AG04450 (cell line): ENCODE results near the gene MADD. TPM values are rescaled to one million over a fixed set of nuclear protein-coding genes. Genes with fewer than 3 reads are reported as not detected.

ENCODE experiments used
- CTCF ChIA-PET: fragments of 300-600, 350-600 bp; formaldehyde crosslinking; extraction: SDS; loops from one replicate; lab custom pipeline; 2022; ENCODE audit warnings: antibody characterized with exemption, inconsistent platforms; lab: Charles Lee
- POLR2A ChIA-PET: fragments of 350-600 bp; formaldehyde crosslinking; extraction: SDS; loops from one replicate; lab custom pipeline; 2021; ENCODE audit warnings: antibody characterized with exemption, inconsistent platforms; lab: Yijun Ruan, JAX
- DNase-seq: peaks from one replicate; pipeline ENCODE4 v3.0.0-alpha.2; 2011; ENCODE audit warnings: low read depth, low spot score
- H3K27ac ChIP-seq: one replicate; pipeline ENCODE4 v1.5.1; 2012; ENCODE audit warnings: low read depth, low read length, control low read depth
- H3K27me3 ChIP-seq: one replicate; pipeline ENCODE4 v1.6.0; 2012; ENCODE audit warnings: low read length; ENCODE audit not compliant: control insufficient read depth, insufficient read depth
- H3K4me3 ChIP-seq: 2 replicates; pipeline ENCODE4 v1.5.1; 2011; ENCODE audit warnings: mild to moderate bottlenecking, low read depth, low read length, control low read depth
- H3K9me3 ChIP-seq: 2 replicates; pipeline ENCODE4 v1.5.1; 2012; ENCODE audit warnings: low read length; ENCODE audit not compliant: control insufficient read depth, insufficient read depth
- CTCF ChIP-seq: IDR thresholded peaks from 2 replicates; pipeline ENCODE4 v1.5.1; 2011; ENCODE audit warnings: low read depth, low read length, control low read depth, inconsistent platforms
- polyA plus RNA-seq: library from polyadenylated mRNA; depleted of rRNA; stranded (reverse); fragments of >200 nt; gene quantifications from 2 replicates; pipeline ENCODE4 v1.2.3, GENCODE V29; 2011

MADD gene
- polyA plus RNA-seq, 1 experiment, result 10.5 TPM

GRCh38 chr11:47335733-47336132 is 65.8 kb downstream of the MADD start:
- no peaks in the 10 kb centered on the region; the same call in 1 of the 2 replicates for H3K9me3 ChIP-seq
- no peak for DNase-seq
- no peak overlapping the region for H3K27ac ChIP-seq
- POLR2A ChIA-PET, result interaction anchor here (0.6 kb wide), 1 partner anchor 16 kb away, joined by 6 read pairs; no protein-coding TSS in a partner anchor
- H3K27me3 ChIP-seq, result no peaks in the 10 kb centered on the region
- CTCF ChIA-PET, result interaction anchor here (0.6 to 1.0 kb wide), 2 partner anchors 19 to 58 kb away, joined by 3 to 6 read pairs; no protein-coding TSS in a partner anchor
- H3K4me3 ChIP-seq, result no peak overlapping the region
- TF ChIP-seq CTCF, result no peak

- H3K9me3 ChIP-seq, result no peaks in the 10 kb centered on the region; the same call in 1 of the 2 replicates
- no peak for DNase-seq
- H3K27ac ChIP-seq, result no peak overlapping the region
- ChIA-PET CTCF (no interaction called here), POLR2A (interaction anchor here (0.7 kb wide), 1 partner anchor 57 kb away, joined by 9 read pairs; no protein-coding TSS in a partner anchor)
- no peak overlapping the region for H3K4me3 ChIP-seq
- no peak for TF ChIP-seq CTCF
- no peaks in the 10 kb centered on the region for H3K27me3 ChIP-seq
Measured at GRCh38 chr11:47336595-47336994, 66.7 kb downstream of the MADD start.

GRCh38 chr11:47337229-47337924 is 67.4 kb downstream of the MADD start:
- POLR2A ChIA-PET, result no interaction called here

DNA sequence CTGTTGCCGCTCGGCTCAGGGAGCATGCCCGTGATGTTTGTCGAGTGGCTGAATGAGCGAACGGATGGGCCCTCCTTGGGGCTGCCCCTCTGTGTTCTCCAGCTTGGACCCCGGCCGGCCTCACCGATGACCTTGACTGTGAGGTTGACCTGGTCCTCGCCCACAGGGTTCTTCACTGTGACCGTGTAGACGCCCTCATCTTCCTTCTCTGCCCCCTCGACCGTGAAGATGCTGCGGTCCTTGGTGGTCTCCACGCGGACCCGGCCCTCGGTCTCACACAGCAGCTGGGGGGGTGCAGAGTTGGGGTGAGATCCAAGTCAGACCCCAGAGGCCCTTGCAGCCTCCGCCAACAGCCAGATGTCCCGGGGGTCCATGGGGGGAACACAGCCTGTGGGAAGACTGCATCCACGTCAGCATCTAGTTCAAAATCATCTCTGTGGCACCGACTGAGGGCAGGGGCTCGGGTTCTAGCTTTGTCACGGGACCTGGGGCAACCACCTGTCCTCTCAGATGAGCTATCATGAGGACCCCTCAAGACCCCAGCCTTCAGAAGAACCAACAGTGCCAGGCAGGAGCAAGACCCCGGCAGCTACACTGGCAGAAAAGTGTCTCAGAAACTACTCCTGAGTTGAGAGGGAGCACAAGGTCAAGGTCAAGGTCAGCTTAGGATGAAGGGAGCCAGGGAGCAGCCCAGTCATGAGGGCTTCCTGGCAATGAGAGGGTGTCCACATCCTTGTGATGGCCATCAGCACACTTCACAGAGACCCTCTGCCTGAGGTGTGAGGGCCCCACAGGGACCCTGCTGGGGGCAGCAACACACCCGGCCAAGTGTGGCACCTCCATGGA is 68.7 kb downstream of the MADD start:
- no peak overlapping the region for H3K27ac ChIP-seq
- no peak for TF ChIP-seq CTCF
- H3K9me3 ChIP-seq, result no peaks in the 10 kb centered on the region; the same call in 1 of the 2 replicates
- no peak for DNase-seq
- H3K4me3 ChIP-seq, result no peak overlapping the region
- ChIA-PET POLR2A (no interaction called here), CTCF (interaction anchor here (0.6 kb wide), 1 partner anchor 81 kb away, joined by 4 read pairs; the partner anchor contains the start of gene NR1H3)
- no peaks in the 10 kb centered on the region for H3K27me3 ChIP-seq

More at GRCh38 chr11:47337229-47337924, 67.4 kb downstream of the MADD start:
- H3K4me3 ChIP-seq, result no peak overlapping the region
- no peak for DNase-seq
- no peak for TF ChIP-seq CTCF
- CTCF ChIA-PET, result no interaction called here
- no peak overlapping the region for H3K27ac ChIP-seq
- no peaks in the 10 kb centered on the region for H3K27me3 ChIP-seq
- no peaks in the 10 kb centered on the region; the same call in 1 of the 2 replicates for H3K9me3 ChIP-seq
